Heart left ventricle (tissue), 16 donors: ENCODE data around the gene MED16. TPM values are rescaled to one million over a fixed set of nuclear protein-coding genes. Genes with fewer than 3 reads are reported as not detected.
A peak's percentile ranks its signal among the peaks of the same experiment; 100 is the strongest.

Source experiments
- ATAC-seq, 4 donors: fragments of 200-7000 bp; cut with Tn5 transposase; one replicate each; pipeline ENCODE4 v1.9.1; 2020 to 2022; ENCODE audit warnings: moderate library complexity in 4 of 4, mild to moderate bottlenecking in 3 of 4, moderate number of reproducible peaks in 1 of 4
- DNase-seq, 5 donors: peaks; one replicate each; pipeline ENCODE4 v3.0.0-alpha.2; 2020
- H3K27ac ChIP-seq, 12 donors: fragments of 200-600 bp; sonication (generic) in 4 of 12; one replicate each; pipeline versions ENCODE4 v1.5.0 to v1.8.0; 2016 to 2022; ENCODE audit warnings: mild to moderate bottlenecking in 2 of 12
- H3K27me3 ChIP-seq, 9 donors: fragments of 200-600 bp; sonication (generic) in 2 of 9; one replicate each; pipeline versions ENCODE4 v1.5.1 to v1.8.0; 2016 to 2022; ENCODE audit warnings: mild to moderate bottlenecking in 3 of 9
- H3K36me3 ChIP-seq, 9 donors: fragments of 200-600 bp; sonication (generic) in 2 of 9; one replicate each; pipeline versions ENCODE4 v1.5.0 to v1.8.0; 2018 to 2022; ENCODE audit warnings: mild to moderate bottlenecking in 2 of 9
- H3K4me1 ChIP-seq, 12 donors: fragments of 200-600 bp; sonication (generic) in 4 of 12; one replicate each; pipeline versions ENCODE4 v1.5.0 to v1.8.0; 2016 to 2022; ENCODE audit warnings: mild to moderate bottlenecking in 3 of 12
- H3K4me3 ChIP-seq, 12 donors: fragments of 200-600 bp; sonication (generic) in 4 of 12; one replicate each; pipeline versions ENCODE4 v1.5.0 to v1.8.0; 2017 to 2022; ENCODE audit warnings: mild to moderate bottlenecking in 9 of 12, moderate library complexity in 4 of 12
- H3K9me3 ChIP-seq, 12 donors: fragments of 200-600 bp; sonication (generic) in 4 of 12; one replicate each; pipeline versions ENCODE4 v1.5.0 to v1.8.0; 2016 to 2022; ENCODE audit warnings: mild to moderate bottlenecking in 1 of 12
- CTCF ChIP-seq, 12 donors: fragments of 200-600 bp; sonication (generic) in 4 of 12; IDR thresholded peaks; one replicate each; pipeline versions ENCODE4 v1.5.0 to v1.8.0; 2018 to 2022; ENCODE audit warnings: antibody characterized with exemption in 12 of 12, mild to moderate bottlenecking in 5 of 12
- POLR2A ChIP-seq, 2 donors: fragments of 450-650 bp; IDR thresholded peaks; one replicate each; pipeline ENCODE4 v1.6.1; 2017; ENCODE audit warnings: antibody characterized with exemption in 2 of 2, mild to moderate bottlenecking in 2 of 2, moderate library complexity in 2 of 2
- WGBS, 4 donors: extraction: QIAGEN DNeasy Blood & Tissue Kit in 2 of 4; methylation state at CpG; one replicate each; pipeline versions ENCODE4 v1.1.5 to v1.1.7; 2013 to 2018; 5-methylcytosine and 5-hydroxymethylcytosine counted together
- intact Hi-C, 10 donors: fragments of 100-400 bp; cut with DNase I; formaldehyde crosslinking; loops; one replicate each; pipeline versions ENCODE4 v1.11.1 to v1.14.2; 2022
- polyA plus RNA-seq, 2 donors: library from polyadenylated mRNA; stranded (reverse); fragments of 200-250 nt; gene quantifications; one replicate each; pipeline ENCODE4 v1.2.3, GENCODE V29; 2013
- total RNA-seq, 9 donors: library from RNA; depleted of rRNA in 2 of 9; stranded (reverse); fragments of >200 nt in 2 of 9; fragmentation: NEBNext Ultra II Directional in 3 of 9; extraction: Animal tissue kit (Norgen Biotek cat#: 25700) in 3 of 9; gene quantifications; one replicate each; pipeline versions ENCODE4 v1.1.0 to v1.2.4, GENCODE V29; 2016 to 2023
- donor health status: ischemic (EF 13 %, LVEDD 7.1; RV severe dilation, severe dysfunction).
- donor health status: healthy with polysubstance abuse.
- donor health status: DM: no; HTN: yes; CAD: no.
- donor health status: DM: no; HTN: no; CAD: no.
- donor health status: ischemic (EF 25% LVEDD 6.9; RV normal size, moderate dysfunction).
- donor health status: ischemic (EF 25% LVEDD 5.7; RV mildly dilated, moderate dysfunction).
- donor health status: healthy.
- donor health status: DM: yes; HTN: yes; CAD: no.
- donor health status: ischemic (EF 35%, LVEDD 5.7; RV mildly dilated, moderate dysfunction).
- donor health status: nonischemic (EF 11% LVEDD 7.7; RV severe dilation, severe dysfunction).
- donor health status: DM: yes; HTN: yes; CAD: no.
- donor health status: PGD.
- donor health status: ischemic (EF 29% LVEDD 5.4; RV normal size, mild dysfunction).
- donor health status: nonischemic (EF 23%, LVEDD 6.1; RV moderate dilation, normal function).

The MED16 gene
- total and polyA plus RNA-seq, 11 donors = 17.5 to 41.9 (median 26.2) TPM

- Histone ChIP-seq H3K9me3 (no peaks in the 10 kb centered on the region), H3K36me3 (peaks cover 0 to 9% (median 0%) of the 10 kb centered on the region in 9 donors), H3K4me3 (peak within 1 kb of the TSS; percentile 54 to 96 (median 86)), H3K27ac (peak within 1 kb of the TSS in 11 of 12 donors; percentile 53 to 93 (median 82)), H3K4me1 (peaks cover 0 to 39% (median 18%) of the 10 kb centered on the region in 12 donors), H3K27me3 (peaks cover 5 to 8% (median 8%) of the 10 kb centered on the region in 9 donors)
- 0 to 1% (median 0%) methylated on average over 17 to 97 of the region's 97 CpGs for WGBS, 4 donors
- ATAC-seq = peak; percentile 25 to 83 (median 80)
- no peak for TF ChIP-seq POLR2A (IDR thresholded peaks at IDR 0.05)
- peak in 1 of 12 donors; percentile 13 for TF ChIP-seq CTCF (IDR thresholded peaks at IDR 0.05)
- intact Hi-C loops = loop anchor here in 4 of 10 donors (1.0 to 10.0 kb wide), 5 partner anchors 57 to 319 kb away; partner anchors contain the start of genes ATP5F1D (in 1 of the 4), MIDN (in 1 of the 4) and WDR18 (in 1 of the 4)
- DNase-seq = peak; percentile 77 to 91 (median 83)
Observed at GRCh38 chr19:925526-926322, 32.7 kb upstream of the MED16 start, which contains the start of gene ARID3A. ARID3A (plus strand) TSS chr19:926035; CDS start chr19:929529, 3,494 bp downstream.

- peak in 3 of 4 donors; percentile 47 to 69 (median 55) for ATAC-seq
- DNase-seq = peak in 2 of 5 donors; percentile 67 to 72
- 0 to 1% (median 1%) methylated on average over 9 to 39 of the region's 39 CpGs for WGBS, 4 donors
- intact Hi-C loops = loop anchor here in 4 of 10 donors (1.0 to 10.0 kb wide), 5 partner anchors 57 to 320 kb away; partner anchors contain the start of genes ATP5F1D (in 1 of the 4), MIDN (in 1 of the 4) and WDR18 (in 1 of the 4)
- Histone ChIP-seq H3K36me3 (peaks cover 0 to 9% (median 0%) of the 10 kb centered on the region in 9 donors), H3K9me3 (no peaks in the 10 kb centered on the region), H3K27me3 (peaks cover 8 to 15% (median 14%) of the 10 kb centered on the region in 9 donors), H3K4me1 (peaks cover 0 to 44% (median 19%) of the 10 kb centered on the region in 12 donors), H3K27ac (peak overlapping the region in 11 of 12 donors; percentile 53 to 93 (median 81)), H3K4me3 (peak overlapping the region; percentile 54 to 96 (median 86))
- TF ChIP-seq CTCF (IDR thresholded peaks at IDR 0.05) = no peak
- TF ChIP-seq POLR2A (IDR thresholded peaks at IDR 0.05) = no peak
Observed at GRCh38 chr19:925087-925525, 32.1 kb upstream of the MED16 start.

- Histone ChIP-seq H3K4me3 (peak overlapping the region; percentile 54 to 96 (median 86)), H3K27ac (peak overlapping the region in 6 of 12 donors; percentile 54 to 93 (median 81)), H3K36me3 (peaks cover 0 to 7% (median 0%) of the 10 kb centered on the region in 9 donors), H3K9me3 (no peaks in the 10 kb centered on the region), H3K4me1 (peaks cover 0 to 49% (median 21%) of the 10 kb centered on the region in 12 donors), H3K27me3 (peaks cover 13 to 19% (median 19%) of the 10 kb centered on the region in 9 donors)
- no peak for DNase-seq
- intact Hi-C loops = loop anchor here in 5 of 10 donors (1.0 to 10.0 kb wide), 7 partner anchors 58 to 320 kb away; partner anchors contain the start of genes CFD (in 3 of the 5), ATP5F1D (in 1 of the 5), MIDN (in 1 of the 5) and WDR18 (in 1 of the 5)
- no peak for ATAC-seq
- 13 to 24% (median 21%) methylated on average over 18 to 31 of the region's 31 CpGs for WGBS, 4 donors
- TF ChIP-seq POLR2A (IDR thresholded peaks at IDR 0.05) (no peak), CTCF (IDR thresholded peaks at IDR 0.05) (no peak)
Observed at GRCh38 chr19:924553-925086, 31.6 kb upstream of the MED16 start.
